ENCODE measurements around the gene RASGRP1. TPM values are rescaled to one million over a fixed set of nuclear protein-coding genes. Genes with fewer than 3 reads are reported as not detected.

RASGRP1 gene
- polyA plus RNA-seq, 1 experiment = 1.2 TPM

DNA sequence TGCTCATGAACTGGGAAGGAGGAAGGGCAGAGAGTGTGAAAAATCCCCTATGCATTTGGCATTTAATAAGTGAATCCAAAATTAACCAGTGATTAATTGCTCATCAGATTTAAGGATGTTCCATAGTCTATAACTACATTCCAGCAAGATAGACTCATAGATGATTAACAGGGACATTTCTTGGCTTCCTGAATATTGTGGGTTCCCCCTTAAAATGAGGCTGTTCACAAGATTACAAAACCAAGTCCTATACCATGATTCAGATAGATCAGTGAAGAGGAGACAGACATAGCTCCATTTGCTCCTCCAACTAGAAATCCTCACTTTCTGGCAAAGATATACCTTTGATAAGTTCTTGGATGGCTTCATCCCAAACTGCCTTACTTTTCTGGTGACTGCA lies 15.4 kb downstream of the RASGRP1 start:
- POLR2A ChIA-PET = no interaction called here
- H3K27me3 ChIP-seq (ENCODE audit: control insufficient read depth, insufficient read depth, low read length) = no peaks in the 10 kb centered on the region
- no peak overlapping the region for H3K4me3 ChIP-seq (ENCODE audit: low read depth, low read length)
- no peak for DNase-seq (ENCODE audit: low read depth, low spot score)
- CTCF ChIA-PET = interaction anchor here (1.4 kb wide), 1 partner anchor 14 kb away, joined by 5 read pairs; no protein-coding TSS in a partner anchor
- H3K9me3 ChIP-seq (ENCODE audit: control insufficient read depth, insufficient read depth, low read length) = no peaks in the 10 kb centered on the region
- TF ChIP-seq, protein P1, sequence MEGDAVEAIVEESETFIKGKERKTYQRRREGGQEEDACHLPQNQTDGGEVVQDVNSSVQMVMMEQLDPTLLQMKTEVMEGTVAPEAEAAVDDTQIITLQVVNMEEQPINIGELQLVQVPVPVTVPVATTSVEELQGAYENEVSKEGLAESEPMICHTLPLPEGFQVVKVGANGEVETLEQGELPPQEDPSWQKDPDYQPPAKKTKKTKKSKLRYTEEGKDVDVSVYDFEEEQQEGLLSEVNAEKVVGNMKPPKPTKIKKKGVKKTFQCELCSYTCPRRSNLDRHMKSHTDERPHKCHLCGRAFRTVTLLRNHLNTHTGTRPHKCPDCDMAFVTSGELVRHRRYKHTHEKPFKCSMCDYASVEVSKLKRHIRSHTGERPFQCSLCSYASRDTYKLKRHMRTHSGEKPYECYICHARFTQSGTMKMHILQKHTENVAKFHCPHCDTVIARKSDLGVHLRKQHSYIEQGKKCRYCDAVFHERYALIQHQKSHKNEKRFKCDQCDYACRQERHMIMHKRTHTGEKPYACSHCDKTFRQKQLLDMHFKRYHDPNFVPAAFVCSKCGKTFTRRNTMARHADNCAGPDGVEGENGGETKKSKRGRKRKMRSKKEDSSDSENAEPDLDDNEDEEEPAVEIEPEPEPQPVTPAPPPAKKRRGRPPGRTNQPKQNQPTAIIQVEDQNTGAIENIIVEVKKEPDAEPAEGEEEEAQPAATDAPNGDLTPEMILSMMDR (IDR thresholded peaks at IDR 0.05; ENCODE audit: low read depth, low read length) = no peak
- no peak overlapping the region for H3K27ac ChIP-seq (ENCODE audit: low read depth, low read length)

DNA sequence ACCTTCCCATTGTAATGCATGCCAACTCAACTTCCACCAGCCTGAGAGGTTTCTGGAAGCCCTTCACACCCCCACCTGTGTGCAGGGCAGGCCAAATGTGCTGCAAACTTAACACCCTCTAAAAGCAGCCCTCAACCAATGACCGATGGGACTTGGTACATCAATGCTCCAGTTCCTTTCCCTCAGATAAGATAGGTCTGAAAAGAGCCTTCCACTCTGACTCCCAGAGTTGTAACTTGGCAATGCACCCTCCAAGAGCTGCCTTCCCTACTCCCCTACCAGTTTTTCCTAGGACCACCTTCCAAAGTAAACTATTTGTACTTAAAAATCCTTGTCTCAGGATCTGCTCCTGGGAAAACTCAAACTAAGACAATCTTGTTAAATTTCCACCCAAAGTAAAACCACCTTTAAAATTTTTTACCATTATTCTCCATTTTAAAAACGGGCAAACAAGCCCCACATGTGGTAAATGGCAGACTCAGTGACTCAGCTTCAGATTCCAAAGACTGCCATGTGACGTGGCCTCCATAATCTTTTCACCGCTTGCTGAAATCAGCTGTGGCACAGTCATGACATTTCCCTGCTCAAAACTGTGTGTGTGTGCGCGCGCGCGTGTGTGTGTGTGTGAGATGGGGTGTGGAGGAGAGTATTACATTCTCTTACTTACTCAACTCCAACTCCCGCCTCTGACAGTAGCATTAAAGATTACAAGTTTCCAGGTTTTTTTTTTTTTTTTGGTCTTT lies 17.2 kb downstream of the RASGRP1 start:
- TF ChIP-seq, protein P1 (IDR thresholded peaks at IDR 0.05; ENCODE audit: low read depth, low read length) = no peak
- Histone ChIP-seq H3K27ac (ENCODE audit: low read depth, low read length) (no peak overlapping the region), H3K27me3 (ENCODE audit: control insufficient read depth, insufficient read depth, low read length) (no peaks in the 10 kb centered on the region), H3K4me3 (ENCODE audit: low read depth, low read length) (no peak overlapping the region), H3K9me3 (ENCODE audit: control insufficient read depth, insufficient read depth, low read length) (no peaks in the 10 kb centered on the region)
- DNase-seq (ENCODE audit: low read depth, low spot score) = no peak
- ChIA-PET CTCF (interaction anchor here (0.5 kb wide), 1 partner anchor 23 kb away, joined by 3 read pairs; no protein-coding TSS in a partner anchor), POLR2A (no interaction called here)

- Histone ChIP-seq H3K4me3 (ENCODE audit: low read depth, low read length) (no peak overlapping the region), H3K27ac (ENCODE audit: low read depth, low read length) (no peak overlapping the region), H3K27me3 (ENCODE audit: control insufficient read depth, insufficient read depth, low read length) (no peaks in the 10 kb centered on the region), H3K9me3 (ENCODE audit: control insufficient read depth, insufficient read depth, low read length) (no peaks in the 10 kb centered on the region)
- POLR2A ChIA-PET = no interaction called here
- DNase-seq (ENCODE audit: low read depth, low spot score) = no peak
- TF ChIP-seq, protein P1 (IDR thresholded peaks at IDR 0.05; ENCODE audit: low read depth, low read length) = no peak
- CTCF ChIA-PET = interaction anchor here (0.7 to 2.3 kb wide), 4 partner anchors 8 to 105 kb away, joined by 3 to 9 read pairs (median 4); partner anchors contain the start of gene RASGRP1
Measured at GRCh38 chr15:38545179-38545578, 19.4 kb downstream of the RASGRP1 start.

DNA sequence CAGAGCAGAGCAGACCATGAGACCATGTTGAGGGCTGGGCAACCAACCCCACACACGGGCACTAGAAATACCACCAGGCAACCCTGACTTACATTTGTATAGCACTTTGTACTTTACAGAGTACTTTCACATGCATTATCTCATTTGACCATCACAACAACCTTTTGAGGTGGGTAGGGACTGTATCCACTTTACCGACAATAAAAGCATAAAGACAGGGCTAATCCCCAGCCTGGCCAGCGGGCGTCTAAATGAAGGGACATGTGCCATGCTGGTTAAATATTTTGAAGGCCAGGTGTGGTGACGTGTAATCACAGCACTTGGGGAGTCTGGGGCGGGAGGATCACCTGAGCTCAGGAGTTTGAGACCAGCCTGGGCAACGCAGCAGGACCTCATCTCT lies 23.6 kb downstream of the RASGRP1 start:
- CTCF ChIA-PET = interaction anchor here (3.8 kb wide), 1 partner anchor 23 kb away, joined by 16 read pairs; the partner anchor contains the start of gene RASGRP1
- POLR2A ChIA-PET = no interaction called here

GRCh38 chr15:38540510-38540909 lies 24.1 kb downstream of the RASGRP1 start:
- H3K27me3 ChIP-seq (ENCODE audit: control insufficient read depth, insufficient read depth, low read length) = no peaks in the 10 kb centered on the region
- POLR2A ChIA-PET = no interaction called here
- TF ChIP-seq, protein P1 (IDR thresholded peaks at IDR 0.05; ENCODE audit: low read depth, low read length) = no peak

More for the DNA sequence above, 23.6 kb downstream of the RASGRP1 start:
- Histone ChIP-seq H3K4me3 (ENCODE audit: low read depth, low read length) (no peak overlapping the region), H3K27me3 (ENCODE audit: control insufficient read depth, insufficient read depth, low read length) (no peaks in the 10 kb centered on the region), H3K27ac (ENCODE audit: low read depth, low read length) (no peak overlapping the region), H3K9me3 (ENCODE audit: control insufficient read depth, insufficient read depth, low read length) (no peaks in the 10 kb centered on the region)
- TF ChIP-seq, protein P1 (IDR thresholded peaks at IDR 0.05; ENCODE audit: low read depth, low read length) = no peak
- no peak for DNase-seq (ENCODE audit: low read depth, low spot score)

More at GRCh38 chr15:38540510-38540909, 24.1 kb downstream of the RASGRP1 start:
- H3K27ac ChIP-seq (ENCODE audit: low read depth, low read length) = no peak overlapping the region
- H3K4me3 ChIP-seq (ENCODE audit: low read depth, low read length) = no peak overlapping the region
- CTCF ChIA-PET = interaction anchor here (3.8 kb wide), 1 partner anchor 23 kb away, joined by 16 read pairs; the partner anchor contains the start of gene RASGRP1
- DNase-seq (ENCODE audit: low read depth, low spot score) = no peak
- no peaks in the 10 kb centered on the region for H3K9me3 ChIP-seq (ENCODE audit: control insufficient read depth, insufficient read depth, low read length)
